GM18873 (cell line): ENCODE data around the gene FAM120A.

Experiments used
- ATAC-seq: cut with Tn5 transposase; IDR thresholded peaks from one replicate; pipeline ENCODE4 v1.9.1; 2021; ENCODE audit warnings: mild to moderate bottlenecking, moderate library complexity, moderate number of reproducible peaks; ENCODE audit not compliant: unreplicated experiment, low FRiP score

FAM120A gene

GRCh38 chr9:93574091-93574899, 122.8 kb downstream of the FAM120A start:
- no peak for ATAC-seq

GRCh38 chr9:93574900-93575795, 123.7 kb downstream of the FAM120A start:
- ATAC-seq: no peak

- ATAC-seq: no peak
Measured at GRCh38 chr9:93575796-93576257, 124.3 kb downstream of the FAM120A start.

- no peak for ATAC-seq
Measured at GRCh38 chr9:93576258-93577077, 125.0 kb downstream of the FAM120A start, which contains the start of gene PHF2. Gene PHF2 (plus strand): TSS chr9:93576584. CDS start chr9:93576774, 190 bp downstream.

- no peak for ATAC-seq
Measured at GRCh38 chr9:93577078-93577974, 125.8 kb downstream of the FAM120A start.

GRCh38 chr9:93577975-93578682, 126.6 kb downstream of the FAM120A start:
- no peak for ATAC-seq

- no peak for ATAC-seq
Measured at GRCh38 chr9:93578844-93579243, 127.4 kb downstream of the FAM120A start.

GRCh38 chr9:93579711-93580516, 128.4 kb downstream of the FAM120A start:
- no peak for ATAC-seq

GRCh38 chr9:93580654-93581380, 129.3 kb downstream of the FAM120A start:
- no peak for ATAC-seq

- no peak for ATAC-seq
Measured at GRCh38 chr9:93582115-93582514, 130.6 kb downstream of the FAM120A start.

- ATAC-seq: no peak
Measured at GRCh38 chr9:93582550-93582949, 131.1 kb downstream of the FAM120A start.

- no peak for ATAC-seq
Measured at GRCh38 chr9:93585259-93585658, 133.8 kb downstream of the FAM120A start.

GRCh38 chr9:93585695-93586094, 134.2 kb downstream of the FAM120A start:
- no peak for ATAC-seq

- ATAC-seq: no peak
Measured at GRCh38 chr9:93586290-93587057, 135.0 kb downstream of the FAM120A start.

GRCh38 chr9:93587284-93587650, 135.8 kb downstream of the FAM120A start:
- no peak for ATAC-seq

GRCh38 chr9:93587651-93588347, 136.3 kb downstream of the FAM120A start:
- ATAC-seq: no peak
